Lower leg skin (tissue), 4 donors: Measurements from ENCODE around the gene SPOCD1. TPM values are rescaled to one million over a fixed set of nuclear protein-coding genes. Genes with fewer than 3 reads are reported as not detected.

Experiments
- DNase-seq, 2 donors: peaks; one replicate each; pipeline ENCODE4 v3.0.0-alpha.2; 2019; ENCODE audit warnings: low spot score in 2 of 2
- H3K4me3 ChIP-seq: fragments of 200-600 bp; sonication (generic); 2 replicates; pipeline ENCODE4 v1.5.1; 2017; ENCODE audit warnings: mild to moderate bottlenecking, low read depth; ENCODE audit not compliant: poor library complexity, severe bottlenecking
- POLR2A ChIP-seq, 2 donors: fragments of 450-650 bp; IDR thresholded peaks; one replicate each; pipeline ENCODE4 v1.6.1; 2016 to 2017; ENCODE audit warnings: antibody characterized with exemption in 2 of 2, mild to moderate bottlenecking in 1 of 2, moderate library complexity in 1 of 2
- WGBS, 2 donors: methylation state at CpG; one replicate each; pipeline ENCODE4 v1.1.5; 2018; 5-methylcytosine and 5-hydroxymethylcytosine counted together
- intact Hi-C: fragments of 100-400 bp; cut with DNase I; formaldehyde crosslinking; loops from one replicate; pipeline ENCODE4 v1.15.0; 2023; ENCODE audit warnings: low total_unique reads
- total RNA-seq, 4 donors: library from RNA; depleted of rRNA; stranded (reverse); fragments of >200 nt; gene quantifications; one replicate each; pipeline ENCODE4 v1.1.0, GENCODE V29; 2016
- TF ChIP-seq, protein P1 (sequence below), 3 donors: fragments of 450-650 bp; IDR thresholded peaks; one replicate each; pipeline ENCODE4 v1.5.1; 2016; ENCODE audit warnings: antibody characterized with exemption in 3 of 3, mild to moderate bottlenecking in 3 of 3, moderate library complexity in 2 of 3

SPOCD1 gene
- total RNA-seq, 4 donors from 2014 or later, result 0.13 to 0.51 TPM; not detected in 2

DNA sequence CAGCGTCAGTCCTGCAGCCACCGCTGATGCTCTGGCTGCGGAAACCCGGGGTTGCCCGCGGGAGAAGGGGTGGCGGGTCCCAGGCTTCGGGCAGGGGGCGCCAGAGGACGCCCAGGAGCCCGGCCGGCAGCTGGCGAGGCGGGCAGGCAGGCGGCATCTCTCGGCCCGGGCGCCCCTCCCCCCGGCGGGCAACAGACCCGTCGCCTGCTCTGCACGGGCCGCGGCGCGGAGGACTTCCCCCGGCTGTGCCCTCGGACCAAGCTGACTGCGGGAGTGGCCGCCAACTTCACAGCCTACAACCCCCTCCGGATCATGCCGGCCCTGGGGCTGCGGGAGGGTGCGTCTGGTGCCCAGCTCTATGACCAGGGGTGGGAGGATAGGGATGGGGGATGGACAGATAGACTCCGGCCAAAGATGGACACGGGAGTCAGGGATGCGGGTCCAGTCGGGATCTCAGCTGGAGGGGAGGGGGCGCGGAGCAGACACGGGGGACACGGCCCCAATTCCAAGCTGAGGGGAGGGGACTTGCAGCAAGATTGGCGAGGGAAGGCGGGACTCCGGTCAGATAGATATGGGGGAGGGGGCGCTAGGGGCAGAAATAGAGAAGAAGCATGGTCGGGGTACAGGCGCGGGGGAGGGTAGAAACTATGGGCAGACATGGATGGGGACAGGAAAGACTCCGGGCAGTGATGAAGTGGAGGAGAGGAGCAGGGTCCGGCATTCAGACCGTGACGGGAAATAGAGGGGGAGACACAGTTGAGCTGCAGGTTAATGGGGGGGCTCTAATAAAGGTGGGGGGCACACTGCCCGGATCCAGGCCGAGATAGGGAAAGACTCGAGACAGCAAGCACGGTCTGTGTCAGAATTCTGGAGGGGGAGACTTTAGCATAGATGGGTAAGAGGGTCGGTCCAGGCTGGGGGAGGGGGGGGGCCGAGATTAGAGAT, 52.8 kb downstream of the SPOCD1 start:
- 0 to 2% methylated on average over 43 to 47 of the region's 60 CpGs for WGBS, 2 donors
- H3K4me3 ChIP-seq, result no peak overlapping the region
- TF ChIP-seq, protein P1, sequence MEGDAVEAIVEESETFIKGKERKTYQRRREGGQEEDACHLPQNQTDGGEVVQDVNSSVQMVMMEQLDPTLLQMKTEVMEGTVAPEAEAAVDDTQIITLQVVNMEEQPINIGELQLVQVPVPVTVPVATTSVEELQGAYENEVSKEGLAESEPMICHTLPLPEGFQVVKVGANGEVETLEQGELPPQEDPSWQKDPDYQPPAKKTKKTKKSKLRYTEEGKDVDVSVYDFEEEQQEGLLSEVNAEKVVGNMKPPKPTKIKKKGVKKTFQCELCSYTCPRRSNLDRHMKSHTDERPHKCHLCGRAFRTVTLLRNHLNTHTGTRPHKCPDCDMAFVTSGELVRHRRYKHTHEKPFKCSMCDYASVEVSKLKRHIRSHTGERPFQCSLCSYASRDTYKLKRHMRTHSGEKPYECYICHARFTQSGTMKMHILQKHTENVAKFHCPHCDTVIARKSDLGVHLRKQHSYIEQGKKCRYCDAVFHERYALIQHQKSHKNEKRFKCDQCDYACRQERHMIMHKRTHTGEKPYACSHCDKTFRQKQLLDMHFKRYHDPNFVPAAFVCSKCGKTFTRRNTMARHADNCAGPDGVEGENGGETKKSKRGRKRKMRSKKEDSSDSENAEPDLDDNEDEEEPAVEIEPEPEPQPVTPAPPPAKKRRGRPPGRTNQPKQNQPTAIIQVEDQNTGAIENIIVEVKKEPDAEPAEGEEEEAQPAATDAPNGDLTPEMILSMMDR (IDR thresholded peaks at IDR 0.05), result no peak
- TF ChIP-seq POLR2A (IDR thresholded peaks at IDR 0.05), result no peak
- no peak for DNase-seq
- intact Hi-C loops, result no loop called here

- DNase-seq, result no peak
- no peak overlapping the region for H3K4me3 ChIP-seq
- intact Hi-C loops, result no loop called here
- TF ChIP-seq, protein P1 (IDR thresholded peaks at IDR 0.05), result no peak
- TF ChIP-seq POLR2A (IDR thresholded peaks at IDR 0.05), result no peak
- 27 to 30% methylated on average over 4 to 7 of the region's 7 CpGs for WGBS, 2 donors
Observed at GRCh38 chr1:31762323-31762722, 53.5 kb downstream of the SPOCD1 start.

DNA sequence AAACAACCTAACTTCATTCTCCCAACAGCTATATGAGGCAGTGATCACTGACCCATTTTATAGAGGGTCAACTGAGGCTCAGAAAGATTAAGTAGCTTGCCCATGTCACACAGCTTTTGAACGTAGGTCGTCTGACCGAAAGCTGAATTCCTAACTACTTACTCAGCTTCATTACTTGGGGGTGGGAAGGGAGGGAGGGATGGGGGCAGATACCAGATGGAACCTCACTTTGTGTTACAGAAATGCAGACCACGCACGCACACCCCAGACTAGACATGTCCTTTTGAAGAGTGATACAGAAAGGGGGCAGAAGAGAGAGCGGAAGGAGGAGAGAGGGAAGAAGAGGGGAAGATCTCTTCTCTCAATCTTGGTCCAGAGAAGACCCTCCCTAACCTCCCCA, 53.9 kb downstream of the SPOCD1 start:
- WGBS, 2 donors, result 66 to 71% methylated on average over 6 of the region's 6 CpGs
- intact Hi-C loops, result no loop called here

GRCh38 chr1:31760471-31761470, 55.1 kb downstream of the SPOCD1 start:
- H3K4me3 ChIP-seq, result peak overlapping the region; percentile 10
- DNase-seq, result peak in 1 of 2 donors; percentile 94
- TF ChIP-seq POLR2A (IDR thresholded peaks at IDR 0.05), result no peak
- TF ChIP-seq, protein P1 (IDR thresholded peaks at IDR 0.05), result no peak
- 3 to 10% methylated on average over 37 to 46 of the region's 63 CpGs for WGBS, 2 donors
- intact Hi-C loops, result no loop called here

More for the DNA sequence above, 53.9 kb downstream of the SPOCD1 start:
- TF ChIP-seq, protein P1 (IDR thresholded peaks at IDR 0.05), result no peak
- no peak for TF ChIP-seq POLR2A (IDR thresholded peaks at IDR 0.05)
- no peak overlapping the region for H3K4me3 ChIP-seq
- DNase-seq, result no peak

- DNase-seq, result no peak
- no peak for TF ChIP-seq POLR2A (IDR thresholded peaks at IDR 0.05)
- TF ChIP-seq, protein P1 (IDR thresholded peaks at IDR 0.05), result no peak
- 85 to 88% methylated on average over 10 of the region's 10 CpGs for WGBS, 2 donors
- intact Hi-C loops, result no loop called here
- H3K4me3 ChIP-seq, result no peak overlapping the region
Observed at GRCh38 chr1:31759298-31760023, 56.4 kb downstream of the SPOCD1 start.
